Spleen (tissue), 11 donors: ENCODE data around the gene B9D1. TPM values are rescaled to one million over a fixed set of nuclear protein-coding genes. Genes with fewer than 3 reads are reported as not detected.

Source experiments
- DNase-seq: peaks from one replicate; pipeline ENCODE4 v3.0.0-alpha.2; 2020
- H3K27ac ChIP-seq, 8 donors: fragments of 200-600 bp; sonication (generic) in 7 of 8; 1 replicate in 4 of 8; 2 replicates in 4 of 8; pipeline versions ENCODE4 v1.5.0 to v1.8.0; 2016 to 2021; ENCODE audit warnings: inconsistent platforms in 4 of 8, mild to moderate bottlenecking in 4 of 8, moderate library complexity in 1 of 8
- H3K27me3 ChIP-seq, 7 donors: fragments of 200-600 bp; sonication (generic) in 6 of 7; replicated peaks in 1 of 7; 1 replicate in 4 of 7; 2 replicates in 3 of 7; pipeline versions ENCODE4 v1.5.0 to v1.8.0; 2016 to 2021; ENCODE audit warnings: inconsistent platforms in 3 of 7, mild to moderate bottlenecking in 1 of 7
- H3K36me3 ChIP-seq, 6 donors: fragments of 200-600 bp; sonication (generic) in 5 of 6; 1 replicate in 4 of 6; 2 replicates in 2 of 6; pipeline versions ENCODE4 v1.5.0 to v1.8.0; 2016 to 2021; ENCODE audit warnings: inconsistent platforms in 2 of 6
- H3K4me1 ChIP-seq, 6 donors: fragments of 200-600 bp; sonication (generic) in 5 of 6; 1 replicate in 3 of 6; 2 replicates in 3 of 6; pipeline versions ENCODE4 v1.5.0 to v1.8.0; 2016 to 2021; ENCODE audit warnings: inconsistent platforms in 3 of 6
- H3K4me3 ChIP-seq, 8 donors: fragments of 200-600 bp; sonication (generic) in 7 of 8; 1 replicate in 4 of 8; 2 replicates in 4 of 8; pipeline versions ENCODE4 v1.5.0 to v1.8.0; 2016 to 2021; ENCODE audit warnings: inconsistent platforms in 4 of 8, mild to moderate bottlenecking in 4 of 8, moderate library complexity in 2 of 8
- H3K9me3 ChIP-seq, 8 donors: fragments of 200-600 bp; sonication (generic) in 7 of 8; 1 replicate in 4 of 8; 2 replicates in 4 of 8; pipeline versions ENCODE4 v1.5.0 to v1.8.0; 2016 to 2021; ENCODE audit warnings: inconsistent platforms in 4 of 8
- CTCF ChIP-seq, 11 experiments: fragments of 200-600 bp in 7 of 11; fragments of 450-650 bp in 4 of 11; sonication (generic) in 4 of 11; IDR thresholded peaks in 8 of 11; conservative IDR thresholded peaks in 3 of 11; 1 replicate in 7 of 11; 2 replicates in 4 of 11; pipeline versions ENCODE4 v1.4.0 to v1.8.0; 2016 to 2021; ENCODE audit warnings: antibody characterized with exemption in 11 of 11, inconsistent platforms in 4 of 11, mild to moderate bottlenecking in 1 of 11
- POLR2A ChIP-seq, 3 donors: fragments of 450-650 bp; IDR thresholded peaks; one replicate each; pipeline ENCODE4 v1.5.1; 2017; ENCODE audit warnings: antibody characterized with exemption in 3 of 3, mild to moderate bottlenecking in 1 of 3
- POLR2AphosphoS5 ChIP-seq, 3 donors: sonication (generic); formaldehyde crosslinking; IDR thresholded peaks; one replicate each; pipeline ENCODE4 v1.5.1; 2017; ENCODE audit warnings: antibody characterized with exemption in 3 of 3
- WGBS, 5 donors: extraction: QIAGEN DNeasy Blood & Tissue Kit in 3 of 5; methylation state at CpG; one replicate each; pipeline versions ENCODE4 v1.1.5 to v1.1.7; 2013 to 2018; 5-methylcytosine and 5-hydroxymethylcytosine counted together
- intact Hi-C: fragments of 100-400 bp; cut with DNase I; formaldehyde crosslinking; loops from one replicate; pipeline ENCODE4 v1.15.0; 2023; ENCODE audit warnings: low total_unique reads
- polyA plus RNA-seq, 3 donors: library from polyadenylated mRNA; stranded (reverse); fragments of 200-250 nt; gene quantifications; one replicate each; pipeline ENCODE4 v1.2.1, GENCODE V29; 2013
- total RNA-seq, 7 donors: library from RNA; depleted of rRNA in 3 of 7; stranded (reverse); fragments of >200 nt in 3 of 7; fragmentation: NEBNext Ultra II Directional in 4 of 7; extraction: Animal tissue kit (Norgen Biotek cat#: 25700) in 4 of 7; gene quantifications; one replicate each; pipeline versions ENCODE4 v1.1.0 to v1.2.1, GENCODE V29; 2016 to 2021
- donor health status: healthy with polysubstance abuse.
- donor health status: DM: no; HTN: no; CAD: no; lungs with moderate emphysema.
- donor health status: DM: no; HTN: no; CAD: no.
- donor health status: Bipolar disorder and iron deficiency.
- donor health status: healthy.
- donor health status: DM: no; HTN: no; CAD: no.
- donor health status: DM: yes; HTN: yes; CAD: no.

Gene B9D1
- total and polyA plus RNA-seq, 10 donors, result 4.3 to 14.1 (median 7.3) TPM

DNA sequence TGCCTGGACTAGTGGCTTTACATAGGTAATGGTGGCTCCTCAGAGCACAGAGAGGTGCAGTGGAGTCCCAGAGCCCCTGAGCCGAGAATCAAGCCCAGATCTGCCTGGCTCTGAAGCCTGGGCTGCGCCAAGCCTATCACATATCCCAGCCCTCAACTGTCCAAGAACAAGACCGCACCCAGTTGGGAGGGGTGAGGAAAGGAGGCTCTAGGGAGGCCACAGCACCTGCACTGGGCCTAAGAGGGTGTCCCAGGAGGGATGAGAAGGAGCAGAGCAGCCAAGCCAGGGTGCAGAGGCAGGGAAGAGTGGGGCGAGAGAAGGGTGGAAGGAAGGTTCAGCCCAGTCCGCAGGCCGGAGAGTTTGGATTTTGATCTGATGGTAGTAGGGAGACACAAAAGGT, 47.6 kb upstream of the B9D1 start:
- H3K27me3 ChIP-seq, result peaks cover 0 to 27% (median 0%) of the 10 kb centered on the region in 7 donors
- no peak for TF ChIP-seq CTCF (IDR thresholded peaks at IDR 0.05 in 8 of 11, conservative IDR thresholded peaks at IDR 0.05 in 3 of 11)
- H3K9me3 ChIP-seq, result no peaks in the 10 kb centered on the region
- DNase-seq, result no peak
- H3K36me3 ChIP-seq, result no peaks in the 10 kb centered on the region
- no peak overlapping the region for H3K4me3 ChIP-seq
- no peak overlapping the region for H3K27ac ChIP-seq
- intact Hi-C loops, result no loop called here
- peaks cover 0 to 18% (median 3%) of the 10 kb centered on the region in 6 donors for H3K4me1 ChIP-seq
- WGBS, 5 donors, result 70 to 93% (median 91%) methylated on average over 6 of the region's 6 CpGs

GRCh38 chr17:19409509-19409908, 47.0 kb upstream of the B9D1 start:
- intact Hi-C loops, result no loop called here
- peaks cover 0 to 27% (median 0%) of the 10 kb centered on the region in 7 donors for H3K27me3 ChIP-seq
- H3K4me3 ChIP-seq, result no peak overlapping the region
- TF ChIP-seq CTCF (IDR thresholded peaks at IDR 0.05 in 8 of 11, conservative IDR thresholded peaks at IDR 0.05 in 3 of 11) (no peak), POLR2A (IDR thresholded peaks at IDR 0.05) (no peak), POLR2AphosphoS5 (IDR thresholded peaks at IDR 0.05) (no peak)
- no peak for DNase-seq
- WGBS, 5 donors, result 54 to 89% (median 80%) methylated on average over 3 of the region's 3 CpGs
- peaks cover 0 to 18% (median 5%) of the 10 kb centered on the region in 6 donors for H3K4me1 ChIP-seq
- H3K36me3 ChIP-seq, result no peaks in the 10 kb centered on the region
- no peak overlapping the region for H3K27ac ChIP-seq
- no peaks in the 10 kb centered on the region for H3K9me3 ChIP-seq

- Histone ChIP-seq H3K4me1 (peaks cover 0 to 18% (median 6%) of the 10 kb centered on the region in 6 donors), H3K27me3 (peaks cover 0 to 27% (median 0%) of the 10 kb centered on the region in 7 donors), H3K4me3 (no peak overlapping the region), H3K9me3 (no peaks in the 10 kb centered on the region), H3K36me3 (no peaks in the 10 kb centered on the region), H3K27ac (no peak overlapping the region)
- intact Hi-C loops, result no loop called here
- 91 to 98% (median 94%) methylated on average over 3 of the region's 3 CpGs for WGBS, 5 donors
- DNase-seq, result no peak
- TF ChIP-seq POLR2AphosphoS5 (IDR thresholded peaks at IDR 0.05), result no peak
- no peak for TF ChIP-seq CTCF (IDR thresholded peaks at IDR 0.05 in 8 of 11, conservative IDR thresholded peaks at IDR 0.05 in 3 of 11)
- no peak for TF ChIP-seq POLR2A (IDR thresholded peaks at IDR 0.05)
These were observed 46.5 kb upstream of the B9D1 start for GRCh38 chr17:19409066-19409465.

DNA sequence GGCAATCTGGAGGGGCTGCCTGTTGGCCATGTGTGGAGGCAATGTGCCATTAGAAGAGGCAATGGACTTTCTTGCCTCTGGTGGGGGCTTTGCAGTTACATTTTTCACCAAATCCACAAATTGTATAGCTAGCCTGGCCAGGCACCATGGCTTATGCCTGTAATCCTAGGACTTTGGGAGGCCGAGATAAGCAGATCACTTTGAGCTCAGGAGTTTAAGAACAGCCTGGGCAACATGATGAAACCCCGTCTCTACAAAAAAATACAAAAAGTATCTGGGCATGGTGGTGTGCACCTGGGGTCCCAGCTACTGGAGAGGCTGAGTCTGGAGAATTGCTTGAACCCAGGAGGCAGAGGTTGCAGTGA, 45.8 kb upstream of the B9D1 start:
- peaks cover 0 to 18% (median 6%) of the 10 kb centered on the region in 6 donors for H3K4me1 ChIP-seq
- H3K4me3 ChIP-seq, result no peak overlapping the region
- no peaks in the 10 kb centered on the region for H3K9me3 ChIP-seq
- 89 to 94% (median 93%) methylated on average over 2 of the region's 2 CpGs for WGBS, 5 donors
- H3K27ac ChIP-seq, result no peak overlapping the region
- DNase-seq, result no peak
- peaks cover 0 to 22% (median 0%) of the 10 kb centered on the region in 7 donors for H3K27me3 ChIP-seq
- H3K36me3 ChIP-seq, result no peaks in the 10 kb centered on the region
- intact Hi-C loops, result no loop called here
- TF ChIP-seq POLR2A (IDR thresholded peaks at IDR 0.05) (no peak), POLR2AphosphoS5 (IDR thresholded peaks at IDR 0.05) (no peak), CTCF (IDR thresholded peaks at IDR 0.05 in 8 of 11, conservative IDR thresholded peaks at IDR 0.05 in 3 of 11) (no peak)
